Adrenal gland (tissue), 12 donors: ENCODE measurements around the gene DNPEP. TPM values are rescaled to one million over a fixed set of nuclear protein-coding genes. Genes with fewer than 3 reads are reported as not detected.
A peak's percentile ranks its signal among the peaks of the same experiment; 100 is the strongest.

Experiments
- DNase-seq, 7 donors: peaks; one replicate each; pipeline ENCODE4 v3.0.0-alpha.2; 2019 to 2020
- H3K27ac ChIP-seq, 5 donors: fragments of 200-600 bp; sonication (generic) in 4 of 5; 1 replicate in 3 of 5; 2 replicates in 2 of 5; pipeline versions ENCODE4 v1.5.1 to v1.8.0; 2016 to 2020; ENCODE audit warnings: mild to moderate bottlenecking in 1 of 5
- H3K27me3 ChIP-seq: fragments of 200-600 bp; 2 replicates; pipeline ENCODE4 v1.8.0; 2021
- H3K36me3 ChIP-seq, 2 donors: fragments of 200-600 bp; replicated peaks in 1 of 2; 1 replicate in 1 of 2; 2 replicates in 1 of 2; pipeline versions ENCODE4 v1.5.1 to v1.8.0; 2018 to 2022
- H3K4me1 ChIP-seq, 2 donors: fragments of 200-600 bp; replicated peaks in 1 of 2; 1 replicate in 1 of 2; 2 replicates in 1 of 2; pipeline versions ENCODE4 v1.5.1 to v1.8.0; 2018 to 2021
- H3K4me3 ChIP-seq, 4 donors: fragments of 200-600 bp; sonication (generic) in 3 of 4; one replicate each; pipeline ENCODE4 v1.5.1; 2016 to 2018
- H3K9me3 ChIP-seq, 3 donors: fragments of 200-600 bp; sonication (generic) in 1 of 3; replicated peaks in 1 of 3; 1 replicate in 2 of 3; 2 replicates in 1 of 3; pipeline versions ENCODE4 v1.5.1 to v1.8.0; 2016 to 2021
- POLR2A ChIP-seq, 2 donors: fragments of 450-650 bp; IDR thresholded peaks; one replicate each; pipeline ENCODE4 v1.6.1; 2017; ENCODE audit warnings: antibody characterized with exemption in 2 of 2, mild to moderate bottlenecking in 2 of 2, moderate library complexity in 1 of 2
- WGBS, 4 donors: extraction: QIAGEN DNeasy Blood & Tissue Kit in 2 of 4; methylation state at CpG; one replicate each; pipeline versions ENCODE4 v1.1.5 to v1.1.7; 2013 to 2017; 5-methylcytosine and 5-hydroxymethylcytosine counted together
- intact Hi-C, 2 donors: fragments of 100-400 bp; cut with DNase I; formaldehyde crosslinking; loops; one replicate each; pipeline versions ENCODE4 v1.14.1 to v1.15.0; 2022 to 2023
- polyA plus RNA-seq, 3 donors: library from polyadenylated mRNA; stranded (reverse); fragments of 200-250 nt in 2 of 3; fragments of 350-450 nt in 1 of 3; fragmentation: Illumina TruSeq in 1 of 3; extraction: RNeasy Lipid Tissue Mini Kit (QIAGEN cat#74804) in 1 of 3; gene quantifications; one replicate each; pipeline ENCODE4 v1.2.3, GENCODE V29; 2013 to 2014
- total RNA-seq, 9 donors: library from RNA; depleted of rRNA in 4 of 9; stranded (reverse); fragments of >200 nt in 4 of 9; fragments of 120-200 nt in 1 of 9; fragmentation: NEBNext Ultra II Directional in 1 of 9; extraction: Animal tissue kit (Norgen Biotek cat#: 25700) in 1 of 9; gene quantifications; one replicate each; pipeline versions ENCODE4 v1.1.0 to v1.2.4, GENCODE V29; 2013 to 2023
- TF ChIP-seq, protein P1 (sequence below), 6 experiments: fragments of 450-650 bp in 4 of 6; fragments of 200-600 bp in 2 of 6; sonication (generic) in 1 of 6; IDR thresholded peaks; 1 replicate in 5 of 6; 2 replicates in 1 of 6; pipeline versions ENCODE4 v1.5.1 to v1.8.0; 2016 to 2021; ENCODE audit warnings: antibody characterized with exemption in 6 of 6, mild to moderate bottlenecking in 2 of 6, moderate library complexity in 1 of 6
- donor health status: healthy with polysubstance abuse.
- donor health status: Bipolar disorder and iron deficiency.
- donor health status: DM: yes; HTN: yes; CAD: no.
- donor health status: DM: no; HTN: no; CAD: no.
- donor health status: DM: no; HTN: no; CAD: no.
- donor health status: DM: yes; HTN: yes; CAD: no.

The DNPEP gene
- total and polyA plus RNA-seq, 12 donors = 30.0 to 107 (median 53.5) TPM

DNA sequence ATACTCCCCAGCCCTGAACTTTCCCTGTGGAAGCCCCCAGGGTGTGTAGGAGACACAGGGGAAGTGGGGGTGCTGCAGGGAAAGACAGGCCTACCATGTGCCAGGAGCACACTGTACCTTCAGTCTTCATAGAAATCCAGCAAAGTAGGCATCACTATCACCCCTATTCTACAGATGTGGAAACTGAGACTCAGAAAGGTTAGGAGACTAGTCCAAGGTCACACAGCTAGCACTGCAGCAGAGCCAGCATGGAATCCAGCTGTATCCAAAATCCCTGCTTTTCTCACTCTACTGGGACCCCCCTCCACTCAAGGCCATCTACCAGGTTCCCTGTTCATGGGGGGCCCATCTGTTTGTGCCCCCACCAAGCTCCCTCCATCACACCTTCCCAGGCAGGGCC, 6.8 kb downstream of the DNPEP start:
- H3K4me3 ChIP-seq = no peak overlapping the region
- no peaks in the 10 kb centered on the region for H3K4me1 ChIP-seq
- intact Hi-C loops = no loop called here
- TF ChIP-seq POLR2A (IDR thresholded peaks at IDR 0.05) = no peak
- TF ChIP-seq, protein P1, sequence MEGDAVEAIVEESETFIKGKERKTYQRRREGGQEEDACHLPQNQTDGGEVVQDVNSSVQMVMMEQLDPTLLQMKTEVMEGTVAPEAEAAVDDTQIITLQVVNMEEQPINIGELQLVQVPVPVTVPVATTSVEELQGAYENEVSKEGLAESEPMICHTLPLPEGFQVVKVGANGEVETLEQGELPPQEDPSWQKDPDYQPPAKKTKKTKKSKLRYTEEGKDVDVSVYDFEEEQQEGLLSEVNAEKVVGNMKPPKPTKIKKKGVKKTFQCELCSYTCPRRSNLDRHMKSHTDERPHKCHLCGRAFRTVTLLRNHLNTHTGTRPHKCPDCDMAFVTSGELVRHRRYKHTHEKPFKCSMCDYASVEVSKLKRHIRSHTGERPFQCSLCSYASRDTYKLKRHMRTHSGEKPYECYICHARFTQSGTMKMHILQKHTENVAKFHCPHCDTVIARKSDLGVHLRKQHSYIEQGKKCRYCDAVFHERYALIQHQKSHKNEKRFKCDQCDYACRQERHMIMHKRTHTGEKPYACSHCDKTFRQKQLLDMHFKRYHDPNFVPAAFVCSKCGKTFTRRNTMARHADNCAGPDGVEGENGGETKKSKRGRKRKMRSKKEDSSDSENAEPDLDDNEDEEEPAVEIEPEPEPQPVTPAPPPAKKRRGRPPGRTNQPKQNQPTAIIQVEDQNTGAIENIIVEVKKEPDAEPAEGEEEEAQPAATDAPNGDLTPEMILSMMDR (IDR thresholded peaks at IDR 0.05) = no peak
- H3K27ac ChIP-seq = no peak overlapping the region
- H3K36me3 ChIP-seq = peaks cover 0 to 58% of the 10 kb centered on the region in 2 donors
- H3K27me3 ChIP-seq = no peaks in the 10 kb centered on the region
- no peak for DNase-seq
- H3K9me3 ChIP-seq = no peaks in the 10 kb centered on the region

DNA sequence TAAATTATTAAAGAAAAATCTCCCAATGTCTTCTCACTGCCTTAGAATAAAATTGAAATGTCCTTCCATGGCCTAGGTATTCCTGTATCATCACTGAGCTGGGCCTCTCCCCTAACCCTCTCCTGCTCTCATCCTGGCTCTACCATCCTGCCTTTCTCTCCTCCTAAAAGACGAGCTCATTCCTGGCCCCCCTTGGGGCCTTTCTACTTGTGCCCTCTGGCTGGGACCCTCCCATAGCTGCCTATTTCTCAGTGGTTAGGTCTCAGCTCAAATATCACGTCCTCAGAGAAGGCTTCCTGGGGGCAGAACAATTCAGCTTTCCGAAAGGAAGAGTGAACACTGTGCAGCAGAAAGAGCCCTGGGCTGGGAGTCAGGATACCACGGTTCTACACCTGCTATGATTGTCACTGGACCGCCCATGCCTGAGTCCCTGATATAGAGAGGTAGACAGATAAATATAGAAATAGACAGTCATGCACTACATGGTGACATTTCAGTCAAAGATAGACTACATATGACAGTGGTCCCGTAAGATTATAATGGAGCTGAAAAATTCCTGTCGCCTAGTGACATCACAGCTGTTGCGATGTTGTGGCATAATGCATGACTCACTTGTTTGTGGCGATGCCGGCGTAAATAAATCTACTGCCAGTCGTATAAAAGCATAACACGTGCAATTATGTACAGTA, 9.4 kb downstream of the DNPEP start:
- 92 to 96% (median 96%) methylated on average over 12 to 13 of the region's 13 CpGs for WGBS, 4 donors

DNA sequence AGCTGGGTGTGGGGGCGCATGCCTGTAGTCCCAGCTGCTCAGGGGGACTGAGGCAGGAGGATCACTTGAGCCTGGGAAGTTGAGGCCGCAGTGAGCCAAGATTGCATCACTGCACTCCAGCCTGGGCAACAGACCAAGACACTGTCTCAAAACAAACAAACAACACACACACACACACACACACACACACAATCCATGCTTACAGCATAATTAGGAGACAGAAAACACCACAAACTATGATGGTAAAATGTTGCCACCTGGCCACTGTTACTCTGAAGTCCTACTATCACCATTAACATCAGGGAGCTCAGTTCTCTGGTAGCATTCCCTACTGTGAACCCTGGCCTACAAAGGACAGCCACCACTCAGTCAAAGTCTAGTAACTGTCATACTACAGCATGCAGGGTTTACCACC, 18.3 kb downstream of the DNPEP start:
- 35 to 42% (median 37%) methylated on average over 2 of the region's 2 CpGs for WGBS, 4 donors
- Histone ChIP-seq H3K27ac (peak overlapping the region in 2 of 5 donors; percentile 54 to 65), H3K36me3 (peaks cover 0 to 11% of the 10 kb centered on the region in 2 donors), H3K9me3 (no peaks in the 10 kb centered on the region), H3K4me3 (no peak overlapping the region), H3K4me1 (no peaks in the 10 kb centered on the region), H3K27me3 (no peaks in the 10 kb centered on the region)
- intact Hi-C loops = no loop called here
- TF ChIP-seq, protein P1 (IDR thresholded peaks at IDR 0.05) = no peak
- no peak for TF ChIP-seq POLR2A (IDR thresholded peaks at IDR 0.05)
- DNase-seq = peak in 6 of 7 donors; percentile 35 to 73 (median 52)

More for the DNA sequence above, 9.4 kb downstream of the DNPEP start:
- intact Hi-C loops = no loop called here
- TF ChIP-seq, protein P1 (IDR thresholded peaks at IDR 0.05) = no peak
- no peak for TF ChIP-seq POLR2A (IDR thresholded peaks at IDR 0.05)
- Histone ChIP-seq H3K36me3 (peaks cover 0 to 48% of the 10 kb centered on the region in 2 donors), H3K4me1 (no peaks in the 10 kb centered on the region), H3K4me3 (no peak overlapping the region), H3K9me3 (no peaks in the 10 kb centered on the region), H3K27me3 (no peaks in the 10 kb centered on the region), H3K27ac (no peak overlapping the region)
- DNase-seq = no peak

DNA sequence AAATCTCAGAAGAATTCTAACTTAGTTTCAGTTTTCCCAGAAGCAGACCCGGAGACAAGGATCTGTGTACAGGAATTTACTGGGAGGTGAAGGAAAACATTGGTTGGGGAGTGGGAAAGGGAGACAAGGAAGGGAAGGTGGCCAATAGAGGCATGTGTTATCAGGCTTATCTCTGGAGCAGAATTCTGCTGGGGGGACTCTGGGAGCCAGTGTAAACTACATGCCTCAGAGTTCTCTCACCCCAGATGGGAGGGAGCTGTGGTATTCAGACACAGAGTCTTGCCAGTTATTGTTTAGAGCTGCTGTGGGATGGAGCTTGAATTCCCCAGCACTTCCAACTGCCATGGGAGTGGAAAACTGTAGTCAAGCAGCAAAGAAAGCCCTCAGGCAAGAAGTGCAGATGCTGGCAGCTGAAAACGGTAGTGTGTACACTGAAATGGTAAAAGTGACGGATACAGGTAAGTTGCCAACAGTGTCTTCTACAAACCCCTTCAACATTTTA, 19.0 kb downstream of the DNPEP start:
- no peaks in the 10 kb centered on the region for H3K9me3 ChIP-seq
- H3K27me3 ChIP-seq = no peaks in the 10 kb centered on the region
- intact Hi-C loops = no loop called here
- H3K27ac ChIP-seq = peak overlapping the region in 3 of 5 donors; percentile 40 to 65 (median 54)
- H3K4me3 ChIP-seq = no peak overlapping the region
- DNase-seq = peak in 1 of 7 donors; percentile 15
- H3K4me1 ChIP-seq = no peaks in the 10 kb centered on the region
- WGBS, 4 donors = 60 to 71% (median 64%) methylated on average over 3 of the region's 3 CpGs
- H3K36me3 ChIP-seq = peaks cover 0 to 5% of the 10 kb centered on the region in 2 donors
- TF ChIP-seq, protein P1 (IDR thresholded peaks at IDR 0.05) = no peak
- TF ChIP-seq POLR2A (IDR thresholded peaks at IDR 0.05) = no peak
